Activated gamma-delta T cell (primary cell): ENCODE data around the gene KLHDC10.
"Not testable (repeated sequence)": the region's sequence is repeated elsewhere in the genome, so short reads cannot be mapped to it uniquely, and the experiment has no call there.

ENCODE experiments used
- DNase-seq: peaks from one replicate; lab custom pipeline; 2025; lab: John Stamatoyannopoulos, UW

The KLHDC10 gene

GRCh38 chr7:130118294-130118693 lies 48.0 kb downstream of the KLHDC10 start:
- DNase-seq: no peak

DNA sequence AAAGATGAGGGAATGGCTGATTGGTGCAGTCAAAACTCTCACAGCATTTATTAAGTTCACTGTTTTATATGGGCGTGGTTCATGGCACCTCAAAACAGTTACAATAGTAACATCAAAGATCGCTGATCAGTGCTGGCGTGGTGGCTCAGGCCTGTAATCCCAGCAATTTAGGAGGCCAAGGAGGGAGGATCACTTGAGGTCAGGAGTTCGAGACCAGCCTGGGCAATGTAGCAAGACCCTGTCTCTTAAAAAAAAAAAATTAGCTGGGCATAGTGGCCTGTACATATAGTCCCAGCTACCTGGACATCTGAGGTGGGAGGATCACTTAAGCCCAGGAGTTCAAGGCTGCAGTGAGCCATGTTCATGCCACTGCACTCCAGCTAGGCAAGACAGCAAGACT lies 48.5 kb downstream of the KLHDC10 start:
- no peak for DNase-seq

DNA sequence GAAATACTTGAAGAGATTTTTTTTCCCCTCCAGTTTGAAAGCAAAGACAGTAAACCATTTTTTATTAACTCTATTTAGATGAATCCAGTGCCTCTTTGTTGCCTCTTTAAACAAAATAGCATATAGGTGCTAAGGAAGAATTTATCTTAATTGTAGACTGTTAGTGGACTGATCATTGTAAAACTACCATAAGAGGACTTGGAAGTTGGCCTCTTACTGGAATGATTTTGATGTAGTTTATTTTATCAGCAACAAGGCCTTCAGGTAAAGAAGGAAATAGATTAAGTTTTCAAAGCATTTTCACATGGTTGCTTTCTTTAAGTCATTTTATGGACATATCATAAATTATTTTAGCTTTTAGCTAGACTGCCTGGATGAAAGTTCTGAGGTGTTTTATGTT lies 53.2 kb downstream of the KLHDC10 start:
- DNase-seq: no peak

GRCh38 chr7:130124711-130125110 lies 54.4 kb downstream of the KLHDC10 start:
- no peak for DNase-seq

- DNase-seq: not testable (repeated sequence)
These were observed 56.5 kb downstream of the KLHDC10 start for GRCh38 chr7:130126840-130127239.

- no peak for DNase-seq
These were observed 57.1 kb downstream of the KLHDC10 start for GRCh38 chr7:130127404-130127803.

DNA sequence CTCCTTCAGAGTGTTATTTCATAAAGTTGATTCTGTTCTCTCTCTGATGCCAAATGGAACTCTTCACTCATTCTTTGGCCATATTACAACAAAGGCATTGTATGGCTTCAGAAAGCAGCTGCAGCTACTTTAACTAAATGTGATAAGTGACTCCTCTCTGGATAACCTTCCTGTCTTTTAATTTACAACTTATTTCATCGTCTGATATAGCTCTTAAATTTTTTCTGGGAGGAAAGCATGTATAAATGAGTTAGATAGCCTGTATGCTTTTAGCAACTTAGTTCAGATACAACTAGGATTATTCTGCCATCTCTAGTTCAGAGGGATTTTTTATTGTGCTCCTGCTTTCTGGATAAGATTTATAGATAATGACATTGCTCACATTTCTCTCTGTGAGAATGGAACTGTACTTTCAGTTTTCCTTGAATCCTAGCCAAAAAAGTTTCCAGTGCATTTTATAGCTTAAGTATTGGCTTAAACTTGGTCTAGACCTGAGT lies 57.5 kb downstream of the KLHDC10 start:
- DNase-seq: no peak

- no peak for DNase-seq
These were observed 58.7 kb downstream of the KLHDC10 start for GRCh38 chr7:130129011-130129411.

- DNase-seq: no peak
These were observed 61.0 kb downstream of the KLHDC10 start for GRCh38 chr7:130131191-130131834.

DNA sequence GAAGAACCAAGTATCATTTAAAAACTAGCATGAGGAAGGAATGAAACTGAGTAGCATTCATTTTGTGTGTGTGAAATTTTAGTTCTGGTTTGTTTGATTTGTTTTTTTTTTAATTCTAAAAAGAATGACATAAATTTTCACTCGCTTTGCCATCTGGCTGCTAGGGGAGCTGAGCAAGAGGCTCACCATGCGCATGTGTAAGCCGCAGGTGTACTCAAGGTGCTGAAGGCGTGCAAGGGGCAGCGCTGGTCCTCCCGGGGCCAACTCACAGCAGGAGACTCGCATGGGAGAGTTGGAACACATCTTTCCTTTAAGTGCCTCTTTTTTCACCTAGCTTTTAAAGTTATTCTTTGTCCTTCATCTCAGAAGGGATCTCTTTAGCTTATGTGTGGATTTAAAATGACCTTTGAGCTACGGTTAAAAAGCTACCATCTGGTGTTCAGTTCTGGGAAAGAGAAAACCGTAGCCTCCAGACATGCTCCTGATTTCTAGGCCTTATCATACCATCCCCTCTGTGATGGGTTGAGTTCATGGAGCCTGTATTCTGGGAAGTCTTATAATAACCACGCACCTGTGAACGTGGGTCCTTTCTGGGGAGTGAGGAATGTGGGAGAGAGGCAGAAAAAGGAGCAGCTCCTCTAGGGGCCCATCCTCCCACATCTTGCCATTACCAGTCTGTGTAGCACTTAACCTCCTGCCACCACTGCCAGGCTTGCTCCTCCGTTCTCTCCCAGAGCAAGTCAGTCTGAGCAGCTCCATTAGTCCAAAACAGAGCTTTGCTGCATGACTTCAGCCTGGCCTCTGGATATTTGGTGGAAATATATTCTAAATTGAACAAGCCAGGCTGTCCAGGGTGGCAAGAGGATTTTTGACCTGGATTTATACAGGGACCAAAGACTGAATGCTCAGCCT lies 61.9 kb downstream of the KLHDC10 start:
- no peak for DNase-seq

DNA sequence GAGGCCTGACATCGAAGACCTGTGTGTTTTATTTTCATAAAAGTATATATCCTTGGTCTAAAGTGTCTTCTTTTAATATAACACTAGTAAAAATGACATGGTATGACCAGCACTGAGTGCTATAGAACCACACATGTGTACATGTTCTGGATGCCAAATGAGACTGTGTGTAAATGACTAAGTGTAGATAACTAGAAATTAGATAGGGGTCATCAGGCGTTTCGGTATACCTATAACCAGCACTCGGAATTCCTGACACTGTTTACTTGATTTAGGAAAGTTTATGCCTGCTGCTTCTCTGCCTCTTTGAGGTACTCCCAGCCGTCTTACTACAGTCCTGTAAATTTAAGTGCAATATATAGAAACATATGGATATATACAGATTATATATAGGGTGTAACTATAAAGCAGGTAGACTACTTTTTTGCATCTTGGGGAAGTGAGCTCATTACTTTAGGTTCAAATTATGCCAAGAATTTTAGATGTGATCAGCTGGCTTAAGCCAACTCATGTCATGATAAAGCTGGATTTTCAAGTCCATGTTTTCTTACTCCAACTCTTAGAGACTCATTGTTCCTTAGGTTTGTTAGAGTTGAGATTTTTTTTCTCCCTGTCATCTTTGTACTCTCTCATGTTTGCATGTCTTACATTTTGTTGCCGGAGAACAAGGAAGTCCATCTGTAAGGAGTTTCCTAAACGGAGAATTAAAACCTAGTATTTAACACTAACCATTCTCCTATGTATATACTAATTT lies 62.9 kb downstream of the KLHDC10 start:
- DNase-seq: no peak

GRCh38 chr7:130134106-130134636 lies 63.8 kb downstream of the KLHDC10 start:
- DNase-seq: no peak

DNA sequence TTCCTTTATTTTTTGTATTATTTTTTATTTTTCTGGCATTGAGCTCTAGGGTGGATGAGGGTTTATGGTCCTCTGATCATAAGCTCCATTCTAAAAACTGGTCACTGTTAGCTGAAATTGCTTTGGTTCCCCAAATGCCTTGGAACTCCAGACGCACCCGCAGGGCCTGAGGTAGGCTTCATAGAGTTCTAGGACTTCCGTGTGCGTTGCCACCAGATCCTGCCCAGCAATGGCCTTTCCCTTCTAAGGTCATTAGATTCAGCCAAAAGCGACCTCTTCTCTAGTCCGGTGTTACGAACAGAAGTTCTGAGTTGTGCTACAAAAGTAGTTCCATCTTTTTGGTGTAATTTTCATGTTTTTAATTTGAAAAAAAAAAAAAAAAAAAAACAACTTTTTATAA lies 64.4 kb downstream of the KLHDC10 start:
- DNase-seq: no peak

- DNase-seq: no peak
These were observed 65.2 kb downstream of the KLHDC10 start for GRCh38 chr7:130135208-130136205.

GRCh38 chr7:130136579-130137167 lies 66.3 kb downstream of the KLHDC10 start:
- DNase-seq: no peak

DNA sequence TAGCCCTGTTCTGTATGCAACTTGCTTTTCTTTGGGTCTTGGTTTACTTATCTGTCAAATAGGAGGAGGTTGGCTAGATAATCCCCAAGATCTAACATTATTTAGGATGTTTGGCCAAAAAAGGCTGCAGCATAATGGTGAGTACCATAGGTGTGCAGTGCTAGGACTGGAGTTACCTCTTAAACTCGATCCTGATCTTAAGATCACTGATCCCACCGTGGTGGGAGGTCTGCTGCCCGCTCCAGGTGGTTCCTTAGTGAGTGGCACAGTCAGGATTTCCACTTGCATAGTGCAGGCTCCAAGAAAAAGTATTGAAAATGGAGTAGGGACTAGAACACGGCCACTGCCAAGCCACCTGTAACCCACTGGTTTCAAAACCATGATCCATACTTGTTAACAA lies 66.9 kb downstream of the KLHDC10 start:
- no peak for DNase-seq

- no peak for DNase-seq
These were observed 69.0 kb downstream of the KLHDC10 start for GRCh38 chr7:130139193-130139960.

- no peak for DNase-seq
These were observed 70.3 kb downstream of the KLHDC10 start for GRCh38 chr7:130140551-130141160.

GRCh38 chr7:130141161-130141883 lies 71.0 kb downstream of the KLHDC10 start:
- DNase-seq: no peak
